Left colon (tissue), 2 donors: ENCODE results near the gene TMEM38B. TPM values are rescaled to one million over a fixed set of nuclear protein-coding genes. Genes with fewer than 3 reads are reported as not detected.
"Not testable (repeated sequence)": the region's sequence is repeated elsewhere in the genome, so short reads cannot be mapped to it uniquely, and the experiment has no call there.

ENCODE experiments used
- ATAC-seq: fragments of 200-7000 bp; cut with Tn5 transposase; one replicate; pipeline ENCODE4 v1.9.1; 2020; ENCODE audit warnings: mild to moderate bottlenecking, moderate library complexity
- DNase-seq, 2 donors: peaks; one replicate each; pipeline ENCODE4 v3.0.0-alpha.2; 2020
- intact Hi-C, 2 donors: fragments of 100-400 bp; cut with DNase I in 1 of 2; cut with micrococcal nuclease in 1 of 2; formaldehyde crosslinking; loops; one replicate each; pipeline versions ENCODE4 v1.11.2 to v1.14.0; 2022; cut with DNase I, micrococcal nuclease
- total RNA-seq, 2 donors: library from RNA; stranded (reverse); fragmentation: NEBNext Ultra II Directional; extraction: Animal tissue kit (Norgen Biotek cat#: 25700); gene quantifications; one replicate each; pipeline ENCODE4 v1.2.1, GENCODE V29; 2021
- donor health status: DM: no; HTN: no; CAD: no.
- donor health status: DM: yes; HTN: yes; CAD: no.

The TMEM38B gene
- total RNA-seq, 2 donors from 2014 or later = 21.7 to 25.7 TPM

DNA sequence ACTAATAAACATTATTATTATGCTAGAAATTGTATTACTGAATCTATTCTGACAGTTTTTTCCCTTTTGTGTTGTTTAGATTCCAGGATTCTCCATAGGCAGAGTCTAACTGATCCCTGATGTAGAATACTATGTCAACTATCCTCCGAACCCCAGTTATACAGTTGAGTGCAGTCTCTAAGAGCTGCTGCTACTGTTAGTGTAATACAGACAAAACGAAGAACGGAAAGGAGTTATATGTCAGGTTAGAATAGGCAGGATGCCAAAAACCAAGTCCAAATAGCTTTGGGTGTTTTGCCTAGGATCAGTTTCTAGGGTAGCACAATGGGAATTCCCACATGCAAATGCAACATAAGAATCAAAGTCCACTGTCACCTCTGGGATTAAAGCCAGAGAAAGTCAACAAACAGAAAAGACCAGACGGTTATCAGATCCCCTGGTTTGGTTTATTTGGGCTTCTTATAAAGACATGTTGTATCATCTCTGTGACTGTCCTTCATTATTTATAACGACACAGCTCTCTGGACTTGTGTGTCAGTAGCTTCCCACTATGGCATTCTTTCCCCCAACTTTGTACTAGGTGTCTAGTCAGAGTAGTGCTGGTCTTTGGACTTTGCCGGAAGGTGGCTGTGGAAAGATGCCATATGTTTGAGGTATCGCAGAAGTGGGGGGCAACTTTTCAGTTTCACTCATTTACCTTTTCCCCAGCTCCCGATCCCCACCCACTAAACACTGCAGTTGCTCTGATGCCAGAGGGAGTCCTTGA is 14.9 kb upstream of the TMEM38B start:
- intact Hi-C loops = no loop called here
- ATAC-seq = peak; percentile 93
- no peak for DNase-seq

DNA sequence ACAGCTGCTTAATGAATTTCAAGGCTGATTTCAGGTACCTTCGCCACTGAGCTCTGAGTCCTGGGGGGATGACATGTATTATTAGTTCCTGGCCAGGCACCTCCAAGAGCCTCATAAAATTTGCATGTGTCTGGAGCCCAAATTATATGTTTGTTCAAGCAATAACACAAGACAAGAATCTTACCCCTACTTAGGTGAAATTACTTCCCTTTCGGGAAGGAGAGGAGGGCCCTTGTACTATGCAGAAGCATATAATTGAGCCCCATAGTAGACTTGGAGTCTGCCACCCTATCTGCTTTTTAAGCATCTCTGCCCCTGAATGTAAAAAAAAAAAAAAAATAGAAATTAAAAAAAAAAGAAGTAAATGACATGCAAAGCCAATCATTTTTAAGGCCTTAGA is 13.0 kb upstream of the TMEM38B start:
- intact Hi-C loops = no loop called here

DNA sequence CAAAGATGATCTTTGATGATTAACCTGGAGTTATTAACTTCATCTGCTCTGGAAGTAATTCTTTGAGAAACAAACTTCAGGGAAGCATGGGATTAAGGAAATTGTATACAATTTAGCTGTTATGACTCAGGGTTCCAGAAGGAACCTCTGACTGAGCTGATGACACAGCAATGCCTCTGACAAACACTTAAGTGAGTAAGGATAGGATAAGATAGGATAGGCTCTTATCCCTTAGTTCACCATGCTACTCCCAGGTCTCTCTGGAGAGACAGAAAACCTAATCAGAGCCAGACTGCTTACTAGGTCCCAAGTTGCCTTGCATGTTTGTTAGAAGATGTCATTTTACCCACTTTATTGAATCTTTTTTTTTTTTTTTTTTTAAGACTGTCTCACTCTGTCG is 12.6 kb upstream of the TMEM38B start:
- ATAC-seq = no peak
- intact Hi-C loops = no loop called here
- DNase-seq = no peak

More for the DNA sequence above, 13.0 kb upstream of the TMEM38B start:
- ATAC-seq (no peak), DNase-seq (no peak)

DNA sequence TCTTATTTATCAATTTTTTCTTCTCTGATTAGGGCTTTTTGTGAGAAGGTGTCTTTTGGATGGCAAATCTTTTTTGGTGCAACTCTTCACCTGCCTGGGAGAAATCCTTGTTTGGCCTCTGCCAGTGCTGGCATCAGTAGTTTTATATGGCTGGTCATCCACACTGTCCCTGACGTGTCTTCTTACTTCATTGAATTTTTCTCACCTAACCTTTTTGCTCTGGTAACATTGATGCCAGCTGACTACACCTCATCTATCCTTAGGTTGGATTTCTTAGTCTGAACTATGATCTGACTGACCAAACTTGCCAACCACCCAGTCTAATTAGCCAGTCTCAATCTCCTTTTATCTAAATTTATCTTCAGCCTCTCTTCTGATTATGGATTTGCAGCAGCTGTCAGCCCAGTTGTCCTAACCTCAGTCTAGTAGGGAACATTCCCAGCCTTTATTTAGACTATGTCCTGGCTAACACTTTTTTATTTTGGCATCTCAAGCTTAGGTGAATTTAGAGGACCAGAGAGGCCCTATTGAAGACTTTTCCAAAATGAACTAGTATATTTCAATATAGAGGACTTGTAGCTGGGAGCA is 10.6 kb upstream of the TMEM38B start:
- no peak for ATAC-seq
- intact Hi-C loops = no loop called here
- no peak for DNase-seq

DNA sequence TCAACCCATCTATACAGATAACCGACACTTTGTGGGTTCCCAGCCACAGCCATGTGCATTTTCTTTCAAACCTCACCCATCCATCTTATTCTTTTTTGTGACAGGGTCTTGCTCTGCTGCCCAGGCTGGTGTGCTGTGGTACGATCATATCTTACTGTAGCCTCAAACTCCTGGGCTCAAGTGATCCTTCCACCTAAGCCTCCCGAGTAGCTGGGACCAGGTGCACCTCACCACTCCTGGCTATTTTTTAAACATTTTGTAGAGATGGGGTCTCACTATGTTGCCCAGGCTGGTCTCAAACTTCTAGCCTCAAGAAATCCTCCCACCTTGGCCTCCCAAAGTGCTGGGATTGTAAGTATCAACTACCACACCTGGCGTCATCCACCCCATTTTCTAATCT is 7.4 kb upstream of the TMEM38B start:
- intact Hi-C loops = no loop called here
- no peak for DNase-seq
- ATAC-seq = no peak

DNA sequence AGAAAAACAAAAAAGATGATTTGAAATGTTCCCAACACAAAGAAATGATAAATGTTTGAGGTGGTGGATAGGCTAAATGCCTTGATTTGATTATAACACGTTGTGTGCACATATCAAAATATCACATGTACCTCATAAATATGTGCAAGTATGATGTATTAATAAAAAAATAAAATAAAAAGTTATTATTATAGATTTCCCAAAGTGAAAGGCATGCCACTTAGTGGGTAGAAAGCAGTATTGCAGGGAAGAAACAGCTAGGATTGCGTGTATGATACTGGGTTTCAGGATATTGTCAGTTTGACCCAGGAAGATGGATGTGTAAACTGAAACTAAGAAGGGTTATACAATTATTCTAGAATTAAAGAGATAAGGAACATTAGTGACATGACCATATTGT is 3.6 kb upstream of the TMEM38B start:
- intact Hi-C loops = no loop called here
- ATAC-seq = no peak
- DNase-seq = no peak

DNA sequence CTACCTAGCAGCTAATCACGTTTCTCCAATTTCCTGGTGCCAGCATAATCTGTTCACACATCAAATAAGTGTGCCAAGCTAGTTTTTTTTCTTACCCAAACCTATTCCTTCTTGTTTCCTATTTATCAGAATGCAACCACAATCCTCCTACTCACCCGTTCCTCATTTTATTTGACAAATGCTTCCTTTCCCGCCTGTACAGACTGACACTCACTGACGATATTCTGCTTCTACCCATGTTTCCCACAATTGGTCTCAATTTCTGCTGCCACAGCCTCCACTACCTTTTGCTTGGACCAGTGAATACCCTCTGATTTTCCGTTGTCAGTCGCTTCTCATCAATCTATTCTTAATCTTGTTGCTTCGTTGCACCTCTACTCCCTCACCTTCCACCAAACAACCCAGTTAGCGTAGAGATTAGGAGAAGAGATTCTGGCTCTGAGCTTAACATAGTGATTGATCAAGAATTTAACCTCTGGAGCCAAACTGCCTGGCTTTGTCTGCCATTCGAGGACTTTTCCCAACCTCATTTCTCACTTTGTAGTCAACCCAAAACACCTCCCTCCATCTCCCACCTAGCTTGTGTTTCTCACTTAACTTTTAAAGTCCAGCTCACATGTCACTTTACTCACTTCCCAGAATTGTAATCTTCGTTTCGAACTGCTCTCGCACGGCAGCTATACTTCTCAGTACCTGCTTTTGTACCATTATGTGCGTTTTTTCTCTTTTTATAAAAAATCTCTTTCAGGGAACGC is 729 bp upstream of the TMEM38B start:
- intact Hi-C loops = no loop called here
- ATAC-seq = no peak
- DNase-seq = no peak

DNA sequence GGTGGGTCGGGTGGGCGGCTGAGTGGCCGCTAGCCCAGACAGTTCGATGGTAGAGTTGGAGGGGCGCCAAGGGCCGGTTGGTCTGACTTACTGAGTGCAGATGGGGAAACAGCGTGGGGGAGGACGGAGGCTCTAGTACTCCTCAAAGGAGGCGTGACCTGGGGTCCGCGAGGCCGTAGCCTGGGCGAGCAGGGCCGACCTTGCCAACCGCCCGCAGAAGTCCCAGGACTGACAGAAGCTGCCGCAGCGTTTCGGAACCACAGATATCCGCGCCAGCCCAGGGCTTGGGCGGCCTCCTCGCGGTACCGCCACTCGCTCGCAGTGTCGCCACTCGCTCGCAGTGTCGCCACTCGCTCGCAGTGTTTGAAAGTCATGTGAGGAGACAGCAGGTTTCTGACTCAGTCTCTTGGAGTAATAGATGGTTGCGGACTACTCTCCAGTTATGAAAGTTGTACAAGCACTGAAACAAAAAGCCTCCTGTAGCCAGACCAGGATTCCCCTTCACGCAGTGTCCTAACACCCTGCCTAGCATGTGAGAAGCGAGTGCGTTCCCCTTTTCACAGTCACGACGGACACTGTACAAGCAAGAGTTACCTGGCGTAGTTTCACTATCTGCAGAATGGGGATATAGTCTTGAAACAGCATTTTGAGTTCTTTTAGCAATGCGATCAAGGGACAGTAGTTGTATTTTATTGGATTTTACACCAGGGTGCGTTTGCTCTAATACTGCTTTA is 674 bp downstream of the TMEM38B start:
- intact Hi-C loops = no loop called here
- peak; percentile 65 to 79 for DNase-seq
- peak; percentile 72 for ATAC-seq

DNA sequence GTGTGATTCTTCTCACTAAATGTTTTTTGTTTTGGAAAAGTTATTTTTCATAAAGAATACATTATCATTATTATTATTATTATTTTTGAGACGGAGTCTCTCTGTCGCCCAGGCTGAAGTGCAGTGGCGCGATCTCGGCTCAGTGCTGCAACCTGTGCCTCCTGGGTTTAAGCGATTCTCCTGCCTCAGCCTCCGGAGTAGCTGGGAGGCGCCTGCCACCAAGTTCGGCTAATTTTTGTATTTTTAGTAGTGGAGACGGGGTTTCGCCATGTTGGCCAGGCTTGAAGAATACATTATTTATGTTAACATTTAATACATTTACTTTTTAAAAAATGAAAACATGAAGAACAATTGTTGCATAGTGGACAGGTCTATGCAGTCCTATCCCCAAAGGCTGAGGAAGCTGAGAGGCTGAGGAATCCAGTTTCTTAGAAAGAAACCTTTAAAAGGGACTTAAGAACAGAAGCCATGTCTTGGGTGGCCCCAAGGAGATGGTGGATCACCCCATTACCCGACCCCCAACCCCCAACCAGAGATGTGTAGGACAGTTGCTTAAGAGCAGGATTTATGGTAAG is 2.0 kb downstream of the TMEM38B start:
- no peak for DNase-seq
- intact Hi-C loops = no loop called here
- no peak for ATAC-seq

DNA sequence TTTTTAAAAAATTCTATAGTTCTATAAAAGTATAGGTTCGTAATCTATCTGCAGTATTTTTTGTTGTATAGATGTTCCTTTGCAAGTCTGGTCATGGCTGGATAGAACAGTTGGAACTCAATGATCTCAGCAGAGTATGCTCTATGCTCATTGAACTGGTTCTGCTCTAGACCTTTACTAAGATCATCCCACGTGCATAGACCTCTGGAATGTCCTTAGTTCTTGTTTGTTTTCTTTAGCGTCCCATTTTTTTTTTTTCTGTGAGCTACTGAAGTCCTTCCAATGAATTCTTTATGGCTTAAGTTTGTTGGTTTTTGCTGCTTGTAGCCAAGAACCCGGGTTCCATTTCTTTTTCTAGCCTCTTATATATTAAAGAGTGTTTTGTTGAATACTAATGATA is 3.5 kb downstream of the TMEM38B start:
- intact Hi-C loops = no loop called here
- DNase-seq = no peak
- no peak for ATAC-seq

DNA sequence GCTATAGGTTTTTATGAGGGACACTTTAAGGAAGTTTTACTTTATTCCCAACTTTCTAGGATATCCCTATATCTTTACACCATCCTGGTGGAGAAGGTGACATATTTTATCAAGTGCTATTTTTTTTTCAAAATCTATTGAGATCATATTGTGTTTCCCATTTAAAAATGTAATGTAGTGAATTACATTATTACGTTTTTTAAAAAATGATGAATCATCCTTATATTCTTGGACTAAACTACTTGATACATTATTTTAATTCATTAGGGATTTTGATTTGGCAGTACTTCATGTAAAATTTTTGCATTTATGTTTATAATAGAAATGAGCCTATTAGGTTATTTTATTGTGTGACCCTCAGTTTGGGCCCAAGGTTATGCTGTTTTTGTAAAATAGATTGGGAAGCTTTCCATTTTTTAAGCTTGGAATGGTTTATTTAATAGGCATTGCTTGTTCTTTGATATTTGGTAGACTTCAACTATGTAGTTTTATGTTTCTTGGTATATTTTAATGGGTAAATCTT is 4.1 kb downstream of the TMEM38B start:
- intact Hi-C loops = no loop called here
- no peak for ATAC-seq
- DNase-seq = no peak

DNA sequence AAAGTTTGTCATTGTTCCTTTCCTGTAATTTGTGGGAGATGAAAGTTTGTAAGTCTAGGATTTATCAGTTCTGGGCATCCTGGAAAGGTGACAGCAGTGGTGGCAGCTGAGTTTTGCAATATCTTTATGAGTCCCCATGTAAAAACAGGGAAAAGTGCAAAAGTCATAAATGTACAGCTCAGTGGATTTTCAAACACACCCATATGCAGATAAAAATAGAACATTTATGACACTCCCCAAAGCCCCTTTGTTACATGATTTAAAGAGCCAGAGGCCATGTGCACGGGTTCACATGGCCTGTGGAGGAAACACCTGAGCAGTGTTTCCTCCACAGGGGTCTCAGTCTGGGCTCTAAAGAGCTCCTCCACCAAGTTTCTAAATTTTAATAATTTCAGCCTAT is 6.3 kb downstream of the TMEM38B start:
- DNase-seq = peak; percentile 26 to 34
- ATAC-seq = peak; percentile 91
- intact Hi-C loops = no loop called here

DNA sequence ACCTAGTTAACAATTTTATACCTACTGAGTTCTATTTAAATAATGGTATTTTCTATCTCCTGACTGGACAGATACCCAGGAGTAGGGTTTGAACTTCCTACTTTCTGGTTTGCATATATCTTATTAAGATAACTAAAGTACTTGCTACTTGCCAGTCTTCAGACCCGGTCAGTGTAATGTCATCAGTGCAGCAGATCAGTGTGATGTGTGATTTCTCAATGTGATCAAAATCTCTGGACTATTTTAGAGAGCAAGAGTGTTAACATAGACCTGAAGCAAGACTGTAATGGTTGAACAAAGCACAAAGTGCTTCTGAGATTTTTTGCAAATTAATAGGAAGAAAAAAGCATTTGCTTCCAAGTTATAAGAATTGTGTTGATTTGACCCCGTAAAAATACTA is 6.8 kb downstream of the TMEM38B start:
- ATAC-seq = peak; percentile 41
- intact Hi-C loops = no loop called here
- DNase-seq = no peak

DNA sequence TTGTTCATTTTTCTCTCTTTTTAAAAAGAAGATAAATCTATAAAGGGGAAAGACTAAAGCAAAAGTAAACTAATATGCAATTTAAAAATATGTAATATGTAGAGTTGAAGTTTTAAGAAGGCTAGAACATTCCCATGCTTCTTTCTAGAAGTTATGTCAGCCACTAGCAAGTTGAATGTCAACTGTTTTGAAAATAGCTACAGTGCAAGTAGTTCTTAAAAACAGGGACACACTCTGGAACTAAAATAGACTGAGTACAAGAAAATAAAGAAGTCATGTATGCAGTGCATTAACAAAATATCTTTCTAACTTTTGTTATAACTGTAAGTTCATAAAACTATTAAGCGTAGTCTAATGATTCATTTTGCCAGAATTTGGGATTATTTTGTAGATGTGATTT is 7.9 kb downstream of the TMEM38B start:
- DNase-seq = no peak
- ATAC-seq = no peak
- intact Hi-C loops = no loop called here

DNA sequence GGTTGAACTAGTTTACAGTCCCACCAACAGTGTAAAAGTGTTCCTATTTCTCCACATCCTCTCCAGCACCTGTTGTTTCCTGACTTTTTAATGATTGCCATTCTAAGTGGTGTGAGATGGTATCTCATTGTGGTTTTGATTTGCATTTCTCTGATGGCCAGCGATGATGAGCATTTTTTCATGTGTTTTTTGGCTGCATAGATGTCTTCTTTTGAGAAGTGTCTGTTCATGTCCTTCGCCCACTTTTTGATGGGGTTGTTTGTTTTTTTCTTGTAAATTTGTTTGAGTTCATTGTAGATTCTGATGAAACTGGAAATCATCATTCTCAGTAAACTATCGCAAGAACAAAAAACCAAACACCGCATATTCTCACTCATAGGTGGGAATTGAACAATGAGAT is 9.3 kb downstream of the TMEM38B start:
- intact Hi-C loops = not testable (repeated sequence)

DNA sequence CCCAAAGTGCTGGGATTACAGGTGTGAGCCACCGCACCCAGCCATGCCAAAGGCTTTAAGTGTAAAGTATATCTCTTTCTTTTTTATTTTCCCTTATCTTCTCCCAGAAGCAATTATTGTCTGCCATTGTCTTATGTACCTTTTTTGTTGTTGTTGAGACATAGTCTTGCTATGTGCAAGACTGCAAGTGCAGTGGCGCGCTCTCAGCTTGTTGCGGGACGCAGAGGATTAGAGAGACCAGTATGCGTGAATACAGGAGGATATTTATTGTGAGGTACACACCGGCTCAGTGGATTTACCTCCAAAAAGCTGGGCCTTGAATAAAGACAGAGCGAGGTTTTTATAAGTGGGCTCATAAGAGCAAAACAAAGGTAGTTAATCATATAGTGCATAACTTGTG is 11.8 kb downstream of the TMEM38B start:
- intact Hi-C loops = no loop called here
- DNase-seq = no peak

More for the DNA sequence above, 9.3 kb downstream of the TMEM38B start:
- ATAC-seq, DNase-seq: not testable (repeated sequence)

DNA sequence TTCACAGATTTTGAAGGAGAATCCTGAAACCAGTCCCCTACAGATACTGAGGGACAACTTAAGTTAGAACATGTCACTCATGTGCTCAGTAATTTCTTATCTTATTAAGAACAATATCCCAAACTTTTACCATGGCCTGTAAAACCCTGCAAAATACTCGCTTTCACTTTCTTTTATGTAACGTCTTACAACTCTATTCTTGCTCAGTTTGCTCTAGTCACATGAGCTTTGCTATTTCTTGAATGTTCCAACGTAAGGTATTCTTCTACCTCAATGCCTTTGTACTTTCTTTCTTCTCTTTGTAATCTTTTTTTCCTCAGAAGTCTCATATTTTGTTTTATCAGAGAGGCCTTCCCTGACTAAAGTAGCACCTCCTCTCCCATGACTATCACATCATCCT is 14.1 kb downstream of the TMEM38B start:
- intact Hi-C loops = no loop called here
- DNase-seq (no peak), ATAC-seq (peak; percentile 37)

More for the DNA sequence above, 11.8 kb downstream of the TMEM38B start:
- no peak for ATAC-seq

DNA sequence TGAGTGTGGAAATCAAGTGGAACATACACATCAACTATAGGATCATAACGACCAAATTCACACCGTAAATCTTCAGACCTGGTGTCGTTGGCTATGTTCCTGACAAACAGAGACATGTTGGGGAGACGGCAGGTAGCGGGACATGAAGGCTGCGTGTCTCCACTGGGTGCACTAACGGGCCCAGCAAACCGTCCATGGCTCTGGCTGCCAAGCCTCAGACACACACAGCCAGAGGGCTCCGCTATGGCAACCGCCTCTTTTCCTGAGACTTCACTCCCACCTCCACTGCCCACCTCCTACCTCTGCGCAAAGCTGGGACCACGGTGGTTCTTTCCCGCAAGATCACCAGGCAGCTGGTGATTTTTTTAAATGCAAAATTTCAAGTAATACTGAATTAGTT is 16.3 kb downstream of the TMEM38B start:
- DNase-seq (no peak), ATAC-seq (no peak)
- intact Hi-C loops = no loop called here

DNA sequence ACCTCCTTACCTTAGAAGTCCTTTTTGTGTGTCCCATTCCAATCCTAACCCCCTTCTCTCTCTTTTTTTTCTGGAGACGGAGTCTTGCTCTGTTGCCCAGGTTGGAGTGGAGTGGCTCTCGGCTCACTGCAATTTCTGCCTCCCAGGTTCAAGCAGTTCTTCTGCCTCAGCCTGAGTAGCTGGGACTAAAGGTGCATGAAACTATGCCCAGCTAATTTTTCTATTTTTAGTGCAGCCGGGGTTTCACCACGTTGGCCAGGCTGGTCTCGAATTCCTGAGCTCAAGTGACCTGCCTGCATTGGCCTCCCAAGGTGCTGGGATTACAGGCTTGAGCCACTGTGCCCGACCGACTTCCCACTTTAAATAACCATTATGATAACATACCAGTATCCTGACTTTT is 17.5 kb downstream of the TMEM38B start:
- intact Hi-C loops = no loop called here
- DNase-seq = no peak
- ATAC-seq = no peak
